GM23338 (cell line): Measurements from ENCODE around the gene TBC1D16. TPM values are rescaled to one million over a fixed set of nuclear protein-coding genes. Genes with fewer than 3 reads are reported as not detected.

ENCODE experiments used
- ATAC-seq: fragments of 200-7000 bp; cut with Tn5 transposase; 3 replicates; pipeline ENCODE4 v1.9.1; 2020
- DNase-seq: peaks from one replicate; pipeline ENCODE4 v3.0.0-alpha.2; 2015; ENCODE audit warnings: low spot score
- H2AFZ ChIP-seq: fragments of 200-600 bp; sonication (generic); 2 replicates; pipeline ENCODE4 v1.8.0; 2016; ENCODE audit warnings: antibody characterized with exemption, mild to moderate bottlenecking, moderate library complexity
- H3F3A ChIP-seq: fragments of 200-600 bp; sonication (generic); replicated peaks from 2 replicates; pipeline ENCODE4 v1.8.0; 2017; ENCODE audit warnings: antibody characterized with exemption, mixed run types, low read depth
- H3K27ac ChIP-seq: fragments of 200-600 bp; sonication (generic); 2 replicates; pipeline ENCODE4 v1.6.1; 2016; ENCODE audit warnings: low read depth
- H3K27me3 ChIP-seq: fragments of 200-600 bp; sonication (generic); 2 replicates; pipeline ENCODE4 v1.8.0; 2016; ENCODE audit warnings: mild to moderate bottlenecking, mixed run types, moderate library complexity; ENCODE audit not compliant: insufficient read depth
- H3K36me3 ChIP-seq: fragments of 200-600 bp; sonication (generic); 2 replicates; pipeline ENCODE4 v1.8.0; 2016; ENCODE audit warnings: mild to moderate bottlenecking; ENCODE audit not compliant: insufficient read depth
- H3K4me1 ChIP-seq: fragments of 200-600 bp; sonication (generic); 2 replicates; pipeline ENCODE4 v1.8.0; 2016; ENCODE audit warnings: mild to moderate bottlenecking, moderate library complexity; ENCODE audit not compliant: insufficient read depth
- H3K4me2 ChIP-seq: fragments of 200-600 bp; sonication (generic); 2 replicates; pipeline ENCODE4 v1.7.1; 2017; ENCODE audit warnings: mixed run types
- H3K4me3 ChIP-seq: fragments of 200-600 bp; sonication (generic); 2 replicates; pipeline ENCODE4 v1.6.1; 2016; ENCODE audit warnings: mixed run types
- H3K79me2 ChIP-seq: fragments of 200-600 bp; sonication (generic); replicated peaks from 2 replicates; pipeline ENCODE4 v1.8.0; 2017; ENCODE audit warnings: mild to moderate bottlenecking; ENCODE audit not compliant: insufficient read depth
- H3K9me2 ChIP-seq: fragments of 200-600 bp; sonication (generic); 2 replicates; pipeline ENCODE4 v1.8.0; 2017; ENCODE audit not compliant: insufficient read depth
- H4K20me1 ChIP-seq: fragments of 200-600 bp; sonication (generic); replicated peaks from 2 replicates; pipeline ENCODE4 v1.8.0; 2017; ENCODE audit warnings: mild to moderate bottlenecking; ENCODE audit not compliant: insufficient read depth
- H3K27ac Mint-ChIP-seq: 2 replicates; pipeline ENCODE4 v1.8.0; 2020; ENCODE audit warnings: inconsistent platforms, mild to moderate bottlenecking, moderate library complexity, mixed read lengths
- H3K27me3 Mint-ChIP-seq: 3 replicates; pipeline ENCODE4 v1.8.0; 2022; ENCODE audit warnings: low read depth, mild to moderate bottlenecking, moderate library complexity, mixed read lengths, inconsistent platforms; ENCODE audit not compliant: insufficient read depth, poor library complexity
- H3K36me3 Mint-ChIP-seq: 3 replicates; pipeline ENCODE4 v1.8.0; 2021; ENCODE audit warnings: low read depth, mild to moderate bottlenecking, inconsistent platforms, moderate library complexity, mixed read lengths
- H3K4me1 Mint-ChIP-seq: 3 replicates; pipeline ENCODE4 v1.8.0; 2020; ENCODE audit warnings: mild to moderate bottlenecking, inconsistent platforms, mixed read lengths
- H3K4me3 Mint-ChIP-seq: 3 replicates; pipeline ENCODE4 v1.8.0; 2021; ENCODE audit warnings: moderate library complexity, mild to moderate bottlenecking, inconsistent platforms, mixed read lengths
- H3K9me3 Mint-ChIP-seq: 3 replicates; pipeline ENCODE4 v1.8.0; 2020; ENCODE audit warnings: moderate library complexity, mild to moderate bottlenecking, inconsistent platforms, mixed read lengths
- CREB1 ChIP-seq: fragments of 250-450 bp; sonication (Bioruptor Pico); IDR thresholded peaks from 2 replicates; pipeline ENCODE4 v1.5.0; 2020; ENCODE audit warnings: low read depth, mild to moderate bottlenecking, moderate library complexity
- EZH2 ChIP-seq: fragments of 200-600 bp; sonication (generic); IDR thresholded peaks from one replicate; pipeline ENCODE4 v1.8.0; 2017; ENCODE audit warnings: antibody characterized with exemption, mild to moderate bottlenecking, low read depth; ENCODE audit not compliant: unreplicated experiment
- JUNB ChIP-seq: IDR thresholded peaks from one replicate; pipeline ENCODE4 v1.6.1; 2016; ENCODE audit warnings: antibody characterized with exemption; ENCODE audit not compliant: unreplicated experiment
- NANOG ChIP-seq: IDR thresholded peaks from 2 replicates; pipeline ENCODE4 v1.6.1; 2016; ENCODE audit warnings: antibody characterized with exemption, borderline replicate concordance
- POLR2AphosphoS5 ChIP-seq: IDR thresholded peaks from 2 replicates; pipeline ENCODE4 v1.6.1; 2016; ENCODE audit warnings: antibody characterized with exemption, low read depth
- STAT1 ChIP-seq: IDR thresholded peaks from one replicate; pipeline ENCODE4 v1.6.1; 2016; ENCODE audit warnings: antibody characterized with exemption; ENCODE audit not compliant: unreplicated experiment
- polyA plus RNA-seq: library from polyadenylated mRNA; unstranded; fragments of >200 nt; fragmentation: Nextera tagmentation; extraction: Ambion mirVana; gene quantifications from 2 replicates; pipeline ENCODE4 v1.2.1, GENCODE V29; 2016
- total RNA-seq: library from RNA; depleted of rRNA; stranded (reverse); fragments of >200 nt; shearing (Covaris generic); gene quantifications from 2 replicates; pipeline ENCODE4 v1.2.3, GENCODE V29; 2014
- TF ChIP-seq, protein P1 (sequence below), 2 experiments: fragments of 200-600 bp in 1 of 2; sonication (generic) in 1 of 2; conservative IDR thresholded peaks; 2 replicates each; pipeline versions ENCODE4 v1.5.1 to v1.6.1; 2016 to 2017; ENCODE audit warnings: antibody characterized with exemption in 2 of 2, low read depth in 2 of 2, mild to moderate bottlenecking in 2 of 2, moderate library complexity in 1 of 2
- TF ChIP-seq, protein P2 (sequence below): IDR thresholded peaks from one replicate; pipeline ENCODE4 v1.6.1; 2018; ENCODE audit warnings: antibody characterized with exemption; ENCODE audit not compliant: unreplicated experiment

TBC1D16 gene
- total and polyA plus RNA-seq, 2 experiments from 2014 or later = 16.7 to 104 TPM

DNA sequence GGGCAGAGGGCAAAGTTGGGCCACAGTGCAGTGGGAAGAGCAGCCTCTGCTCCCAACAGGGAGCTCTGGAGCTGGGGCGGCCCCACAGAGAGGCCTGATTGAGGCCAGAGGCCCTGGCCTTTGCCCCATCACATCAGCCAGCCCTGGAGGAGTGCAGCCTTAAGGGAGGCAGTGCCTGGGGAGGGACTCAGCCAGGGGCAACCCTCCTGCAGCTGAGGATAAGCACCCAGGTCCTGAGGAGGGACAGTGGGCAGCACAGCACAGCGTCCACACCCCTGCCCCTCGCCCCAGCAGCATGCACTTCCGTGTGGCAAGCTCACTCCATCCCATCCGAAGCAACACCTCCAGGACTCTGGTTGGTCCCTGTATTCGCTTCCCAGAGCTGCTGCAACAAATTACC lies 134.5 kb downstream of the TBC1D16 start (continued):
- TF ChIP-seq, protein P1, sequence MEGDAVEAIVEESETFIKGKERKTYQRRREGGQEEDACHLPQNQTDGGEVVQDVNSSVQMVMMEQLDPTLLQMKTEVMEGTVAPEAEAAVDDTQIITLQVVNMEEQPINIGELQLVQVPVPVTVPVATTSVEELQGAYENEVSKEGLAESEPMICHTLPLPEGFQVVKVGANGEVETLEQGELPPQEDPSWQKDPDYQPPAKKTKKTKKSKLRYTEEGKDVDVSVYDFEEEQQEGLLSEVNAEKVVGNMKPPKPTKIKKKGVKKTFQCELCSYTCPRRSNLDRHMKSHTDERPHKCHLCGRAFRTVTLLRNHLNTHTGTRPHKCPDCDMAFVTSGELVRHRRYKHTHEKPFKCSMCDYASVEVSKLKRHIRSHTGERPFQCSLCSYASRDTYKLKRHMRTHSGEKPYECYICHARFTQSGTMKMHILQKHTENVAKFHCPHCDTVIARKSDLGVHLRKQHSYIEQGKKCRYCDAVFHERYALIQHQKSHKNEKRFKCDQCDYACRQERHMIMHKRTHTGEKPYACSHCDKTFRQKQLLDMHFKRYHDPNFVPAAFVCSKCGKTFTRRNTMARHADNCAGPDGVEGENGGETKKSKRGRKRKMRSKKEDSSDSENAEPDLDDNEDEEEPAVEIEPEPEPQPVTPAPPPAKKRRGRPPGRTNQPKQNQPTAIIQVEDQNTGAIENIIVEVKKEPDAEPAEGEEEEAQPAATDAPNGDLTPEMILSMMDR (conservative IDR thresholded peaks at IDR 0.05; ENCODE audit: low read depth in 2 of 2) = no peak
- TF ChIP-seq STAT1 (no peak), POLR2AphosphoS5 (no peak), JUNB (no peak), EZH2 (no peak), CREB1 (CRISPR knock-in tag) (no peak)
- TF ChIP-seq, protein P2, sequence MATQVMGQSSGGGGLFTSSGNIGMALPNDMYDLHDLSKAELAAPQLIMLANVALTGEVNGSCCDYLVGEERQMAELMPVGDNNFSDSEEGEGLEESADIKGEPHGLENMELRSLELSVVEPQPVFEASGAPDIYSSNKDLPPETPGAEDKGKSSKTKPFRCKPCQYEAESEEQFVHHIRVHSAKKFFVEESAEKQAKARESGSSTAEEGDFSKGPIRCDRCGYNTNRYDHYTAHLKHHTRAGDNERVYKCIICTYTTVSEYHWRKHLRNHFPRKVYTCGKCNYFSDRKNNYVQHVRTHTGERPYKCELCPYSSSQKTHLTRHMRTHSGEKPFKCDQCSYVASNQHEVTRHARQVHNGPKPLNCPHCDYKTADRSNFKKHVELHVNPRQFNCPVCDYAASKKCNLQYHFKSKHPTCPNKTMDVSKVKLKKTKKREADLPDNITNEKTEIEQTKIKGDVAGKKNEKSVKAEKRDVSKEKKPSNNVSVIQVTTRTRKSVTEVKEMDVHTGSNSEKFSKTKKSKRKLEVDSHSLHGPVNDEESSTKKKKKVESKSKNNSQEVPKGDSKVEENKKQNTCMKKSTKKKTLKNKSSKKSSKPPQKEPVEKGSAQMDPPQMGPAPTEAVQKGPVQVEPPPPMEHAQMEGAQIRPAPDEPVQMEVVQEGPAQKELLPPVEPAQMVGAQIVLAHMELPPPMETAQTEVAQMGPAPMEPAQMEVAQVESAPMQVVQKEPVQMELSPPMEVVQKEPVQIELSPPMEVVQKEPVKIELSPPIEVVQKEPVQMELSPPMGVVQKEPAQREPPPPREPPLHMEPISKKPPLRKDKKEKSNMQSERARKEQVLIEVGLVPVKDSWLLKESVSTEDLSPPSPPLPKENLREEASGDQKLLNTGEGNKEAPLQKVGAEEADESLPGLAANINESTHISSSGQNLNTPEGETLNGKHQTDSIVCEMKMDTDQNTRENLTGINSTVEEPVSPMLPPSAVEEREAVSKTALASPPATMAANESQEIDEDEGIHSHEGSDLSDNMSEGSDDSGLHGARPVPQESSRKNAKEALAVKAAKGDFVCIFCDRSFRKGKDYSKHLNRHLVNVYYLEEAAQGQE = no peak

DNA sequence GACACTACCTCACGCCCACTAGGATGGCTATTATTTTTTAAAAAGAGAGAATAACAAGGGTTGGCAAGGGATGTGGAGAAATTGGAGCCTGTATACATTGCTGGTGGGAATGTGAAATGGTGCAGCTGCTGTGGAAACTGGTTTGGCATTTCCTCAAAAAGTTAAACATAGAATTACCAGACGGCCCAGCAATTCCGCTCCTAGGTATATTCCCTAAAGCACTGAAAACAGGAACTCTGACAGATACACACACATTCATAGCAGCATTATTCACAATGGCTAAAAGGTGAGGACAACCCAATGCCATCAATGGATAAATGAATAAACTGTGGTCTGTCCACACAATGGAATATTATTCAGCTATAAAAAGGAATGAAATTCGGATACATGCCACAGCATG lies 136.1 kb downstream of the TBC1D16 start:
- H3K27me3 Mint-ChIP-seq = peaks cover 5% of the 10 kb centered on the region
- Histone ChIP-seq H3K9me2 (peaks cover 4% of the 10 kb centered on the region; the same call in 1 of the 2 replicates), H4K20me1 (no peaks in the 10 kb centered on the region), H3K4me1 (no peaks in the 10 kb centered on the region), H3K36me3 (no peaks in the 10 kb centered on the region), H3K4me2 (no peak overlapping the region), H3F3A (no peaks in the 10 kb centered on the region), H3K4me3 (no peak overlapping the region), H3K79me2 (no peaks in the 10 kb centered on the region), H2AFZ (no peak overlapping the region), H3K27ac (no peak overlapping the region), H3K27me3 (no peaks in the 10 kb centered on the region)
- TF ChIP-seq JUNB = no peak
- no peak for TF ChIP-seq STAT1
- TF ChIP-seq NANOG = no peak
- ATAC-seq (no peak), DNase-seq (no peak)
- H3K9me3 Mint-ChIP-seq = peaks cover 4% of the 10 kb centered on the region; the same call in 1 of the 3 replicates
- no peak overlapping the region for H3K4me3 Mint-ChIP-seq
- peaks cover 4% of the 10 kb centered on the region; the same call in 2 of the 3 replicates for H3K4me1 Mint-ChIP-seq
- H3K27ac Mint-ChIP-seq = no peak overlapping the region
- no peaks in the 10 kb centered on the region for H3K36me3 Mint-ChIP-seq
